ENCODE data around the gene WASF3.
A peak's percentile ranks its signal among the peaks of the same experiment; 100 is the strongest.

Gene WASF3

GRCh38 chr13:26688980-26689379, 131.5 kb downstream of the WASF3 start:
- no peak for DNase-seq

DNA sequence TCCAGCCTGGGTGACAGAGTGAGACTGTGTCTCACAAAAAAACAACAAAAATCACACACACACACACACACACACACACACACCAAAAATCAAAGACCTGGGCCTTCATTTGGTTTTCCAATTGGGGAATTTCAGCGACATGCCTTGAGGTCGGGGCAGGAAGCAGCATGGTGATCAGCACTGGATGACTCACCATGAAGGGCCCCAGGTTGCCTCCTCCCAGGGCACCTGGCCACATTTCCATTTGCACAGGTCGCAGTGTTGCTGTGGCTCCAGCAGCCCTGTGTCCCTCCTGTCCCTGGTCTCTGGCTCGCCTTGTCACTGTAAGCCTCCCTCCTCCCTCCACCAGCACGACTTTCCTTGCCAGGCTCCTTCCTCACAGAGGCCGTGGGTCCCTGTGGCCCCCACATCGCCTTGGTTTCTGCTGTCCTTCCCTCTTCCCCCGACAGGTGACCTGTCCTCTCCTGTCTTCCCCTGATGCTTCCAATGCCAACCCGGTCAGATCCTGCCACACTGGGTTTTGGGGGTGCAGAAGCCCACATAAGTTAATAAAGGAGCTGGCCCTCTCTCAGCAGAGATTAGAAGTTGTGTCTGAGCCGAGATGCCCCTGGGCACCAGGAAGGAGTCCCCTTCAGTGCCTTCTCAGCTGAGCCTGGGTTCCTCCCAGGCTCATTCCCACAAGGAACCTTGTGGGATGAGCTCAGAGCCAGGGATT, 136.4 kb downstream of the WASF3 start:
- no peak for DNase-seq

GRCh38 chr13:26694609-26695359, 137.3 kb downstream of the WASF3 start:
- no peak for DNase-seq

DNA sequence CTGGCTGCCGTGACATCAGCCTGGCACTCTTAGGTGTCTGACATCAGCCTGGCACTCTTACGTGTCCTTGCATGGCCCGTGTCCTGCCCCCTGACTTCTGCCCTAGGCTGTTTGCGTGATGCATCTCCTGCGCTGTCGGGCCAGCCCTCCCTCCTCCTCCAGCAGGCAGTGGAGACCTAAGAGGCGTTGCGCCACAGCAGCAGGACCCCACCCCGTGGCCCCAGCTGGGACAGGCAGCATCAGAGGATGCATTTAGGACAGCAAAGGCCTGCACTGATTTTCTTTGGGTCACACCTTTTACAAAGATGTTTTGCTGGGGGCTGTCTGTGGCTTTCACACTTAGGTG, 137.8 kb downstream of the WASF3 start:
- no peak for DNase-seq

DNA sequence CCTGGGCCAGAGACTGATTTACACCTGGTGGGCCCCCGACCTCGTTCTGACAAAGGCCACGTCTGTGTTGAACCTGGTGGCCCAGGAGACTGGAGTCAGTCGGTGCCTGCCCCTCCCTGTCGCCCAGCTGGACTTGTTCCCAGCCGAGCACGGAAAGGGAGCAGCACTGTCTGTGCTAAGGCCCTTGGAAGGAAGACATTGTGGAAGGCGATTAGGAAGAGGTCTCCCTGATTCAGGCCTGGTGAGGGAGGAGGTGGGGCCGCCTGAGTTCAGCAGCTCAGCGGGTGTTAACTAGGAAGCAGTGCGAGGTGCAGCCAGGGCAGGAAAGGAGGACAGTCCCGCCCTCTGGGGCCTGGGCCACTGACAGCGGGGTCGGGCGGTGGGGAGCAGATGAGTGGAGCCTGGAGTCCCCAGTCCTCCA, 138.4 kb downstream of the WASF3 start:
- DNase-seq, result no peak

- DNase-seq, result no peak
Observed at GRCh38 chr13:26697069-26697955, 139.8 kb downstream of the WASF3 start.

DNA sequence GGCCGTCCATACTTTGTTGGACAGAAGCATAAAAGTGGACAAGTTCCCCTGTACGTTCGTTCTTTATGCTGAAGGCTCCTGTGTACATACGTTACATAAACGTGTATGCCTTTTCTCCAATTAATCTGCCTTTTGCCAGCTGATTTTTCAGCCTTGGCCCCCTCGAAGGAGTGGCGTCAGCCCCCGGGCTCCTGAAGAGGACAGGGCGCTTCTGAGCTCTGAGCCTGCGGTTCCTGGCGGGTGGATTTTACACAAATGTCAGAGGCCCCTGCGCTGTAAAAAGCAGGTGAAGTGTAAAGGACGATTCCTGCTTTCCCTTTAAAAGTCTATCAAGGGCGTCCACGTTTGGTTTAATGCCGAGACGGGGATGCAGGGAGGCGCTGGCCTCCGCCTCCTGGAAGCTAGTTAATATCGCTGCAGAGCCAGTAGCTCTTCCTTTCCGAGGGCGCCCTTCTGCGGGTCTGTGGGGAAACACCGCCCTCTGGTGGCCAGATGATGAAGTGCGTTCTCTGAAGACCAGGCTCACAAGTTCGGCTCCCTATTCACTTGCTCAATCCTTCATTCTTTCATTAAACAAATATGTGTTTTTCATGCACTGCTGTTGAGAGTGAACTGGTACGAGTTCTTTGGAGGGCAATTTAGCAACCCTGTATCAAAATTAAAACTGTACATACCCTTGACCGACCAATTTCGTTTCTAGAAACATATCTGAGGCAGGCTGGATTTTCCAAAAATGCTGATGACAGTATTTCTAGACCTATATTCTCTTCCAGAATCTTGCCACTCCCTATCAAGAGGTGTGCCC, 141.1 kb downstream of the WASF3 start:
- peak; percentile 76 for DNase-seq

- no peak for DNase-seq
Observed at GRCh38 chr13:26699197-26699490, 141.7 kb downstream of the WASF3 start.

GRCh38 chr13:26705536-26705935, 148.1 kb downstream of the WASF3 start:
- DNase-seq, result no peak

DNA sequence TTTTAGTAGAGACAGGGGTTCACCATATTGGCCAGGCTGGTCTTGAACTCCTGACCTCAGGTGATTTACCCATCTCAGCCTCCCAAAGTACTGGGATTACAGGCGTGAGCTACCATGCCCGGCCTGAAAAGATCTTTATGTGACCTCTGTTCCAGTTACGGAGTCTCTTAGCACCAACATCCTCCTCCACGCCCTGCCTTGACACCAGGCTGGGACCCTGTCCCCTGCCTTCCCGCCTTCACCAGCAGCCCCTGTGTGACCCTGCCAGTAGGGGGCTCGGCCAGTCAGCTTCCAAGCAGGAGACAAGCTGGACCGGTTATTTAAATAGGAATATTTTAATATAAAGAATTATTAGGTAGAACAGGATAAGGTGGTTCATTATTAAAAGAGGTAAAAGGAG, 148.9 kb downstream of the WASF3 start:
- no peak for DNase-seq

- no peak for DNase-seq
Observed at GRCh38 chr13:26707122-26708006, 149.9 kb downstream of the WASF3 start.

GRCh38 chr13:26708007-26708297, 150.5 kb downstream of the WASF3 start:
- DNase-seq, result no peak

GRCh38 chr13:26709461-26709860, 152.0 kb downstream of the WASF3 start:
- DNase-seq, result no peak

- no peak for DNase-seq
Observed at GRCh38 chr13:26710166-26710565, 152.7 kb downstream of the WASF3 start.

DNA sequence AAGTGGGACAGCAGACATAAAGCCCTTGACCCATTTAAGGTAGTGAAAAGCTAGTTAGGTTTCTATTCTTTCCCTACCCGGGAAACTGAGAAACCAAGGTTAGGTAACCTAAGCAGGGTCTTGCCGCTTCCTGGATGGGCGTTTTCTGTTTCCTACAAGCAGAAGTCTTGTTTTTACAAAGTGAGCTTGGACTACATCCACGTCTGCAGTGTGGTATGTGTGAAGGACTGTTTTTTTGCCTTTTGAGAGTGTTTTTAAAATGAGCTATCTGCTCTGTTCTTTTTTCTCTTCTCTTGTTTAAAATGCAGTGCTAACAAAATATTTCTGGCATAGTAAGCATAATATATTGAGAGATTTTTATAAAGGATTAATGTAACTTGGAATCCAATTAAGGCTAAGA, 153.7 kb downstream of the WASF3 start:
- no peak for DNase-seq

- DNase-seq, result no peak
Observed at GRCh38 chr13:26713341-26713740, 155.9 kb downstream of the WASF3 start.

DNA sequence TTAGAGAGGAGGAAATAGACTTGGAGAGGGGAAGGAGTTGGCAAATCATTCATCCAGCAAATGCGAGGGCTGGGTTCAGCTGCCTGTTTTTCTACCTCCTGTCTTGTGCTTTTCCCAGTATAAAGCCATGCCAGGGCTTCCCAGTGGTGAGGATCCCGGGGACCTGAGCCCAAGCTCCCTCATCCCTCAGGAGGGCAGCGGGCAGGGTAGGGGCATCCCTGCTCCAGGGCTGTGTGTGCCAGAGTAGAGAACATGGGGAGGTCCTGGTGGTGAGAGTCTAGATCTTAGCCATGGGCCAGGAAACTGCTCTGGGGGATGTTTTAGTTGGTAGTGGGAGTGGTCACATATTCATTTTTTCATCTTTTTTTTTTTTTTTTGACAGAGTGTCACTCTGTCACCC, 159.5 kb downstream of the WASF3 start:
- no peak for DNase-seq

DNA sequence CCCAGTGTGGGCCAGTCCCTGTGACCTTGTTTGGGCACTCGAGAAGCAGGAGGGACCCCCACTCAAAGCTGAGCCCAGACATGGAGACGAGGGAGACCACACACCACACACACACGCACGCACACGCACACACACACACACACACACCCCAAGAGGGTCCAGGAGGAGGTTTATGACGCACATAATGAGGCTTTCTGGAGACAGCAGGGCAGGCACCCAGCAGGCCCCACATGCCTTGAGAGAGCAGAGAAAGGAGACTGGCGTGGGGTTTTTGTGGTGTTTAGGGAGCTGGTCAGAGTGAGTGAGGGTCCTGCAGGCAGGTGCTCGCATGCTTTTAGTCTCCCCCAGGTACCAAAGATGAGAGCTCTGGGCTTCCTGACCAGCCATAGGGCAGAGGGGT, 160.7 kb downstream of the WASF3 start:
- DNase-seq, result no peak

GRCh38 chr13:26718872-26719271, 161.4 kb downstream of the WASF3 start:
- no peak for DNase-seq

GRCh38 chr13:26719356-26719945, 162.0 kb downstream of the WASF3 start:
- DNase-seq, result no peak

DNA sequence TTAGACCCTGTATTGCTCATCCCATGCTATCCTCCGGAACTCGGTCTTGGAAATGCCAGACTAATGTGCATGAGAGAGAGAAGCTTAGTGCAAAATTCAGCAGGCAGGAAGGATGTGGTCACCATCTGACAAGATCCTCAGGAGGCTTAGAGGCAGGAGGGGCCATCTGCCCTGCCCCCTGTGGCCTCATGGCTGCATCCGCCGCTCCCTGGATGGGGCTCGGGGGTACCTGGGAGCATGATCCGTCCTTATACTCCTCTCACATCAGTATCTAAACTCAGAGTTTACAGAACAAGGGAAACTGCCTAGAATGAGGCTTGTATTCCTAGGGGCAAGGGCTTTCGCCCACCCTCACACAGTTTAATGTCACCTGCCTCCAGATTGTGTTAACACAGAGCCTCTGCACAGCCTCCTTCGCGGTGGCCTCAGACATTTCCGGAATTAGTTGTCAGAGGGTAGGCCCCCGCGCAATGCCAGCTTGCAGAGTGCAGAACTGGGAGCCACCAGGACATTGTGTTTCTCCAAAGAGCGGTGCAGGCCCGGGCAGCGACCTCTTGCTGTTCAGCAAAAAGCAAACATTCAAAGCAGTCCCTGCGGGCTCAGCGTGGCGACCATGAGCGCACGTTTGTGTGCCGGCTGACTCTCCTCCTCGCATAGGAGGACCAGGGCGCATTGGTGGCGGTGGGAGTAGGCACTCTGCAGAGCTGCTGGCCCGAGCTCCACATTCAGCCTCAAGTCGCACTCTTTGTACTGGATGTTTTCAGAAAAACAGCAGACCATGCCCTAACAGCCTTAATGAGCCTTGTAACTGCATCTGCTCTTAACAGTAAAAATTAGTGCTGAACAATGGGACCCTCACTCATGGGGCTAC, 164.0 kb downstream of the WASF3 start:
- DNase-seq, result peak; percentile 16

All from activated naive CD4-positive, alpha-beta T cell treated with anti-CD3 and anti-CD28 coated beads, Interleukin-2, amount 50 U/mL, for 16 hours (primary cell).